Measurements from ENCODE around the gene COL20A1. TPM values are rescaled to one million over a fixed set of nuclear protein-coding genes. Genes with fewer than 3 reads are reported as not detected.

Gene COL20A1
- total and polyA plus RNA-seq, 2 donors (not counting 1 experiment from before 2014, with no cell fraction given) = not detected

- Histone ChIP-seq H3K9me3 (ENCODE audit: control extremely low read depth in 1 of 3, control insufficient read depth in 2 of 3, insufficient read depth in 1 of 3, low read length in 2 of 3) (peaks cover 0 to 10% (median 0%) of the 10 kb centered on the region in 3 donors), H3K4me3 (ENCODE audit: control extremely low read depth in 1 of 5, extremely low read depth in 1 of 5, insufficient read depth in 1 of 5, low read depth in 2 of 5, low read length in 4 of 5) (no peak overlapping the region), H3K27me3 (replicated peaks in 1 of 4; ENCODE audit: control extremely low read depth in 1 of 4, control insufficient read depth in 3 of 4, insufficient read depth in 4 of 4, low read length in 3 of 4) (no peaks in the 10 kb centered on the region), H3K4me2 (replicated peaks; ENCODE audit: low read depth, low read length, poor library complexity, severe bottlenecking) (no peak overlapping the region), H3K27ac (ENCODE audit: low read length in 2 of 2) (no peak overlapping the region), H3K79me2 (ENCODE audit: control insufficient read depth, insufficient read depth, low read length) (no peaks in the 10 kb centered on the region), H2AFZ (ENCODE audit: insufficient read depth, low read depth, low read length, poor library complexity, severe bottlenecking) (no peak overlapping the region), H4K20me1 (ENCODE audit: control insufficient read depth, insufficient read depth, low read length, poor library complexity, severe bottlenecking) (no peaks in the 10 kb centered on the region), H3K4me1 (ENCODE audit: control insufficient read depth in 2 of 2, insufficient read depth in 2 of 2, low read length in 2 of 2) (no peaks in the 10 kb centered on the region), H3K9ac (ENCODE audit: low read length) (no peak overlapping the region), H3K36me3 (replicated peaks in 1 of 2; ENCODE audit: control extremely low read depth in 1 of 2, control insufficient read depth in 1 of 2, extremely low read depth in 1 of 2, insufficient read depth in 2 of 2, low read length in 1 of 2) (no peaks in the 10 kb centered on the region)
- 74% methylated on average over 48 of the region's 50 CpGs for WGBS (ENCODE audit: insufficient coverage)
- H3K9me3 Mint-ChIP-seq (ENCODE audit: insufficient read depth) = peaks cover 5% of the 10 kb centered on the region
- ATAC-seq (ENCODE audit: low read depth) = no peak
- CTCF ChIA-PET = no interaction called here
- peaks cover 7% of the 10 kb centered on the region for H3K27me3 Mint-ChIP-seq
- TF ChIP-seq EZH2 (IDR thresholded peaks at IDR 0.05; ENCODE audit: borderline replicate concordance, insufficient read depth, low read depth, low read length, poor library complexity, severe bottlenecking) = no peak
- H3K4me3 Mint-ChIP-seq = no peak overlapping the region
- POLR2A ChIA-PET = no interaction called here
- intact Hi-C loops (cut with micrococcal nuclease) = no loop called here
- DNase-seq = no peak
- no peaks in the 10 kb centered on the region for H3K4me1 Mint-ChIP-seq
- no peak overlapping the region for H3K27ac Mint-ChIP-seq
Measured at GRCh38 chr20:63346131-63347080, 53.4 kb downstream of the COL20A1 start.

- Mint-ChIP-seq H3K27ac (no peak overlapping the region), H3K27me3 (peaks cover under 1% of the 10 kb centered on the region), H3K4me3 (no peak overlapping the region), H3K9me3 (ENCODE audit: insufficient read depth) (peaks cover 5% of the 10 kb centered on the region), H3K4me1 (no peaks in the 10 kb centered on the region)
- Histone ChIP-seq H3K9me3 (ENCODE audit: control extremely low read depth in 1 of 3, control insufficient read depth in 2 of 3, insufficient read depth in 1 of 3, low read length in 2 of 3) (peaks cover 0 to 18% (median 0%) of the 10 kb centered on the region in 3 donors), H4K20me1 (ENCODE audit: control insufficient read depth, insufficient read depth, low read length, poor library complexity, severe bottlenecking) (no peaks in the 10 kb centered on the region), H3K36me3 (replicated peaks in 1 of 2; ENCODE audit: control extremely low read depth in 1 of 2, control insufficient read depth in 1 of 2, extremely low read depth in 1 of 2, insufficient read depth in 2 of 2, low read length in 1 of 2) (no peaks in the 10 kb centered on the region), H3K27me3 (replicated peaks in 1 of 4; ENCODE audit: control extremely low read depth in 1 of 4, control insufficient read depth in 3 of 4, insufficient read depth in 4 of 4, low read length in 3 of 4) (no peaks in the 10 kb centered on the region), H3K79me2 (ENCODE audit: control insufficient read depth, insufficient read depth, low read length) (no peaks in the 10 kb centered on the region), H3K4me3 (ENCODE audit: control extremely low read depth in 1 of 5, extremely low read depth in 1 of 5, insufficient read depth in 1 of 5, low read depth in 2 of 5, low read length in 4 of 5) (no peak overlapping the region), H3K4me2 (replicated peaks; ENCODE audit: low read depth, low read length, poor library complexity, severe bottlenecking) (no peak overlapping the region), H3K4me1 (ENCODE audit: control insufficient read depth in 2 of 2, insufficient read depth in 2 of 2, low read length in 2 of 2) (no peaks in the 10 kb centered on the region), H2AFZ (ENCODE audit: insufficient read depth, low read depth, low read length, poor library complexity, severe bottlenecking) (no peak overlapping the region), H3K27ac (ENCODE audit: low read length in 2 of 2) (no peak overlapping the region), H3K9ac (ENCODE audit: low read length) (no peak overlapping the region)
- CTCF ChIA-PET = no interaction called here
- intact Hi-C loops (cut with micrococcal nuclease) = no loop called here
- POLR2A ChIA-PET = no interaction called here
- ATAC-seq (ENCODE audit: low read depth) = no peak
- no peak for DNase-seq
- WGBS (ENCODE audit: insufficient coverage) = 82% methylated on average over 33 of the region's 33 CpGs
- TF ChIP-seq EZH2 (IDR thresholded peaks at IDR 0.05; ENCODE audit: borderline replicate concordance, insufficient read depth, low read depth, low read length, poor library complexity, severe bottlenecking) = no peak
- TF ChIP-seq, protein P1, sequence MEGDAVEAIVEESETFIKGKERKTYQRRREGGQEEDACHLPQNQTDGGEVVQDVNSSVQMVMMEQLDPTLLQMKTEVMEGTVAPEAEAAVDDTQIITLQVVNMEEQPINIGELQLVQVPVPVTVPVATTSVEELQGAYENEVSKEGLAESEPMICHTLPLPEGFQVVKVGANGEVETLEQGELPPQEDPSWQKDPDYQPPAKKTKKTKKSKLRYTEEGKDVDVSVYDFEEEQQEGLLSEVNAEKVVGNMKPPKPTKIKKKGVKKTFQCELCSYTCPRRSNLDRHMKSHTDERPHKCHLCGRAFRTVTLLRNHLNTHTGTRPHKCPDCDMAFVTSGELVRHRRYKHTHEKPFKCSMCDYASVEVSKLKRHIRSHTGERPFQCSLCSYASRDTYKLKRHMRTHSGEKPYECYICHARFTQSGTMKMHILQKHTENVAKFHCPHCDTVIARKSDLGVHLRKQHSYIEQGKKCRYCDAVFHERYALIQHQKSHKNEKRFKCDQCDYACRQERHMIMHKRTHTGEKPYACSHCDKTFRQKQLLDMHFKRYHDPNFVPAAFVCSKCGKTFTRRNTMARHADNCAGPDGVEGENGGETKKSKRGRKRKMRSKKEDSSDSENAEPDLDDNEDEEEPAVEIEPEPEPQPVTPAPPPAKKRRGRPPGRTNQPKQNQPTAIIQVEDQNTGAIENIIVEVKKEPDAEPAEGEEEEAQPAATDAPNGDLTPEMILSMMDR (IDR thresholded peaks at IDR 0.05) = no peak
Measured at GRCh38 chr20:63347081-63347741, 54.2 kb downstream of the COL20A1 start.

Measured in B cell (primary cell).